CD4-positive, alpha-beta T cell treated with Interleukin-15 for 1 hour (primary cell): Measurements from ENCODE around the gene EYA4.

Experiments used
- DNase-seq: peaks from one replicate; pipeline ENCODE4 v3.0.0-alpha.2; 2020

The EYA4 gene

DNA sequence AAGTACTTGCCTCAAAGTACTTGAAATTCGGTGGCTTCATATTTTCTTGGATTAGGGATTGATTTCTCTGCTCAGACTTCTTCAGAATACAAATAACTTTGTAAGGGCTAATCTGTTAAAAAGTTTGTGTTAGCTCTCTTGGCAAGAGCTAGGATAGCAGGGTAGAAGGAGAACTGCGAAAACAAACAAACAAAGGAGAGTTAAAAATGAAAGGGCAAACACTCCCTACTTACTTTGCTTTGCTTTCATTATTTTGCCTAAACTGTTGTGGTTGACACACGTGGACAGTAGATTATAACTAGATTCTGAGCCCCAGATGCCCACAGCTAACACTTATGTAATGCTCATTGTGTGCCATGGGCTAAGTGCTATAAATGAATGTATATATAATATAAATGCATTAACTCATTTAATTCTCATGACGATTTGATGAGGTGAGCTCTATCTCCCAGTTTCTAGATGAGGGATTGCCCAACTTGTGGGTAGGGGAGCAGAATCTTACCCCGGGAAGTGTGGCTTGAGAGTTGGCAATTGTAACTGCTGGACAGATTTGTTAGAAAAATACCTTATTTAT, 48.7 kb downstream of the EYA4 start:
- no peak for DNase-seq

DNA sequence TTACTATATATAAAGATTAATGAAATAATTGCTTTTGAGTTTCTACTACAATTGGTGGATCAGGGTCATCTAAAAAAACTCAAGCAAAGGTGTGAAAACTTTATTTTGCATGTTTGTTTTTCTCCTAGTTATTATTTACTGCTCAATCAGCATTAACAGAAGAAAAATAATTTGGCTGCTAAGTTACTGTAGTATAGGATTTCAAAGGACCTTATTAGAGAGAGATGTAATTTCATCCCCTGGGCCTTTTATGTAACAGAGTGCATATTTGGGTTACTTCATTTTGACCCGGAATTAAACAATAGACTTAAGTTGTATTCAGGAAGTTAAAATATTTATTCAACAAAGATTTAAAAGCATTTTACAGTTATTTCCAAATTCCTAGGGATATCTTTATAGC, 49.8 kb downstream of the EYA4 start:
- no peak for DNase-seq

DNA sequence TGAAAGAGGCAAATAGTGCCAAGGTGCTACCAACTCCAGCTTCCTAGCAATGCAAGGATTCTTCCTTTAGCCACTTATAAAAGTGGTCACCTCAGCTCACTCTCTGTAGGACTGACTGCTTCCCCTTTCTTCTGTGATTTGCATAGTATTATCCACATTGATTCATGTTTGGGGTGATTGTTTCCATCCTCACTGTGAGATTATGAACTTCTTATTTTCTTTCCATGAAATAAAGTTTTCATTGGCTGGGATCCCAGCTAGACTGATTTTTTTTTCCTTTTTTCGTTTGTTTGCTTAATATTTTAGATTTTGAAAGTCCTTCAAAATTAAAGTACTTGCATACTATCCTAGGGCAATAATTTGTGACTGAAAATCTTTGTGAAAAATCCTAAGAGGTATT, 50.5 kb downstream of the EYA4 start:
- no peak for DNase-seq

DNA sequence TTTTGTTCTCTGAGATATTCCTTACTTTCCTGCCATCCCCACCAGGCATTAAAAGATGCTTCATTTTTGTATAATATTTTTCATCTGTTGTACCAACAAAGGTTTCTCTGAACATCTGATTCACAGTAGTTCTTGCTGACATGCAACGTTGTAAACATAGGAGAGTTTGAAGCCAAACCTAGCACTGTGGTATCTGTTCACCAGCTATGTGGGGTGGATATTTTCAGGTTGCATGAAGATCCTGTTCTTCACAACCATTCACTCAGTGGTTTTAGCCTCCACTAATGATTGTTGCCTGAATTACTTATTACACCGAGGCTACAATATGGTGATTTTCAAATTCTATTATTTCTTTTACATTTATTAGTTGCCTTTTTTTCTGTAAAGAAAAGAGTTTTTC, 56.5 kb downstream of the EYA4 start:
- no peak for DNase-seq

DNA sequence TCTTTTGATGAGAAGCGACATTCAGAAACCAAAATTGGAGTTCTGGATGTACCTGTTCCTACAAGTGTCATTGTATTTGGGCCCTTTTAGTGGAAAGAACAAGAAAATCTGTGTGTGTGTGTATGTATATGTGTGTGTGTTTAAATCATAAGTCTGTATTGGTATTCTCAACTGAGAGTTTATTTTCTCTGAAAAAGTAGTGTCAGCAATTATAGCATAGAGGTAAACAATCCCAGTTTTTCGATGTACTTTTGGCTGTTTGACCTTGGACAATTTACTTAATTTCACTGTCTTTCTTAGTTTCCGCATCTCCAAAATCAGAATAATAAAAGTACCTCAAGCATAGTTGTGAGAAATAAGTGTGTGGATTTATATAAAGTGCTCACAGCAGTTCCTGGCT, 57.2 kb downstream of the EYA4 start:
- DNase-seq: no peak

DNA sequence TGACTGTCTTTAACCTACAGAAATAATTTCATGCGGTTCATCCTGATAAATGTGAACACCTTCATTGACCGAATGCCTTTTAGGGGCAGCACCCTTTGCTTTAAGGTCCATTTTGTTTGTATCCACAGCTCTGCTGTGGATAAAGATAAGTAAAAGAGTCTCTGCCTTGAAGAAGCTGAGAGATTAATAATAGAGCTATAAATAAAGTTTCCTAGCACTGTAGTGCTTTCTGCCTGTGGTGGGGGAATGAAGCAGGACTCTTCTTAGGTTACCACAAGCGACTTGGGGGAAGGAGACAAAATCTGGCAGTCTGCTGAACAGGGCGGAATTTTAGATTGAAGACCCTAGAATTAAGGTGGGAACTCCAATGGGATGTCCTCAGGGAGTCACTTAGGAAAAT, 57.6 kb downstream of the EYA4 start:
- no peak for DNase-seq

DNA sequence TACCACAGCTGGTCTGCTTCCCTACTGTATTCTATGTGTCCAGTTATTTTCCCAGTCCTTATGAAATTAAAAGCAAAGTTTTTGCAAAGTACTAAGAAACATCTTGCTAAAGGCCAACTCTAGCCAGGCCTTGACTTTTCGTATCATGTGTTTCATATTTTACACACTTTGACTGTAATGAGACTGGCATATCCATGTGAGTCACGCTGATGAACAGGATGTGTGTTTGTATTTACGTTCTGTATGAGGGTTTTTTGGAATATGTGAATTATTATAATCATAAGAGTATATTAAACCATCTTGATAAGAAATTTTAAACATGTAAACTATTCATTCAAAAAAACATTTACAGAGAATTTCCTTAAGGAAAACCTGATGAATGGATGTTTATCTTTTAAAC, 59.7 kb downstream of the EYA4 start:
- DNase-seq: no peak

DNA sequence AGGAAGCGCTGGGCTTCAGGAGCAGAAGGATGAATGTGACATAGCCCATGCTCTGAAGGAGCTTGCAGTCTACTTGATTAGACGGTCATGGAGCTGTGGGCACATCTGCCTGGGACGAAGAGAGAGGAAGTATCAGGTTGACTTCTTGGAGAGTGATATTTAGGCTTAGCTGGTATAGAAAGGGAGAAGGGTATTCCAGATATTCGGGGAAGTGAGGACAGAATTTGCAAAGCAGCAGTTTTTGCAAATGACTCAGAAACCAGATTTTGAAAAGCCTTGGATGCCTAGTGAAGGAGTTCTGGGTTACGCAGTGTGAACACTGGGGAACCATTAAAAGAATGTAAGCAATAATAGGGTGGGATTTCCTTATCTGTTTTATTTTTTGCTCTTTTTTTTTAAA, 60.7 kb downstream of the EYA4 start:
- DNase-seq: no peak

DNA sequence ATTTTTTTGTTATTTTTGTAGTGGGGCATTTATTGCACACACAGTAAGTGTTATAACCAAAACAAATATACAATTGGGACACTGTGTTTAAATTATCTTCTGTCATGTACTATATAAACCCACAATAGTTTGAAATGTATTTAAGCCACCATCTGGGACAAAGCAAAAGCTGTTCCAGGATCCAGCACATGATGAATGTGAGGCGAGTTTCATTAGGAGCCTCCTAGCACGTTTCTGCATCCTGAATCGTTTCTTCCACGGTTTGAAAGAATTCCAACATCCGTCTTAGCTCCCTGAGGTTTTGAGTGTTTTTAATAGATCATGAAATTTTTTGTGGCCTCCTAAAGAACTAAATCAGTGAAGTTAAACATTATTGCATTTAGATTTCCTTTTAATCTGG, 65.8 kb downstream of the EYA4 start:
- DNase-seq: no peak

DNA sequence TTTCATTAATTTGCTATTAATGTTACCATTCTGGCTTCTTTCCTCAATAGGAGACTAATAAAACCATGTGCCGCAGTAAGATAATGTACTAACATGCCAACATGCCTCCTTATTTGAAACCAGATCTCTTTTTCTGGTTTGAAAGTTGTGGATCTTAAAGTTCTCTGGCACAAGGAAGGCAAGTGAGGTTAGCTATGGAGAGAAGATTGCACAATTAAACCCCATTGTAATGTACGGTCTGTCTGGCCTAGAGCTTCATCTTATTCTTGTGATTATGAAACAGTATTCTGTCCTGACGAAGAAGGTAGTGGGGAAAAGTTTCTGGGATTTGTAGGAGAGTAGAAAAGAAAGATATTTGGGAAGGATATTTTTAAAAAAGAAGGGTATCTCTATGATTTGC, 68.4 kb downstream of the EYA4 start:
- DNase-seq: no peak

DNA sequence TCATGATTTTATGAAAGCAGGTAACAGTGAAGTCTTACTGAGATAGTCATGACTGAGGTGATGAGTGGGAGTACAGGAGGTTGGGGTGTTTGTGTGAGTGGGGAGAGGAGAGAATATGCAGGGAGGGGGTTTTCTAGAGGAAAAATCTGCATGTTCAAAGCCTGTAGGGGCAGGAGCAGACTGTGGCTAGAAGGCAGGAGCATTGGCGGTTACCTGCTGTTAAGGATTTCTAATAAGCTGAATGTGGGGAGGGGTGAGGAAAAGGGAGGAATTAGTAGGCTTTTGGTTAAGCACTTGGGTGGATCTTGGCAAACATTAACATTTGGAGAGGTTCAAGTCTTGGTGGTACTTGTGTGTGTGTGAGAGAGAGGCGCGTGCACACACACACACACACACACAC, 70.8 kb downstream of the EYA4 start:
- no peak for DNase-seq

DNA sequence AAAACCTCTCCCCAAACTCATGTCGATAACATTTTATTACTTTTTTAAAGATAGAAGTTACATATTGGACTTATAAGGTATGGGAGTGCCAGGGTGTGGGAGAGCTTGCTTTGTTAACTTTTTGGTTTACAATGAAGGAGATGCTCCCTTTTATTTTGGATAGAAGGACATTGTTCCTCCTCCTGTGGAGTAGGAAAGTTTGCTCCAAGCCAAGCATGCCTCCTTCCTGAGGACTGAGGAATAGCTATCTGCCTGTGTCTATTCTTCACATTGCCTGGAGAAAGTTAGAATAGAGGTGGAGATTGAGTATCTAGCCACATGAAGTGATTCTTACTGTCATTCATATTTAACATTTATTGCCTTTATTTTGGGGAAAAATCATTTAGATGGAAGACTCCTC, 71.9 kb downstream of the EYA4 start:
- DNase-seq: no peak

DNA sequence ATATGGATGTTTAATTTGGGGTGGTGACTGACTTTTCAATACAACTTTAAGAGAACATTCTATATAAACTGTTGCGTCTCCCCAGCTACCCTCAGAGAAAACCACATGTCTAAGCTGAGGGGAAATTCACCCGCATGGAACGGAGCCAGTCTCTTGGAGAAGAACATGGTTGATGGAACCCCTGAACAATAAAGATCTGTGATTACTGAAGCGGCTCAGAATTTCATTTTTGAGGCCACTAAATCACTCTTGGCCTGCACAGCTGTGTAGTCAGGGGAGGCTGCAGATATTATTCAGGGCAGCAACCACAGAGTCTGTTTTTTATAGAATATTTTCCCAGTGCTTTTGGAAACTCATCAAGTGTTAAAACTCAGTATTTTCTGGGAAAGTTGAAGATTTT, 73.8 kb downstream of the EYA4 start:
- DNase-seq: no peak

DNA sequence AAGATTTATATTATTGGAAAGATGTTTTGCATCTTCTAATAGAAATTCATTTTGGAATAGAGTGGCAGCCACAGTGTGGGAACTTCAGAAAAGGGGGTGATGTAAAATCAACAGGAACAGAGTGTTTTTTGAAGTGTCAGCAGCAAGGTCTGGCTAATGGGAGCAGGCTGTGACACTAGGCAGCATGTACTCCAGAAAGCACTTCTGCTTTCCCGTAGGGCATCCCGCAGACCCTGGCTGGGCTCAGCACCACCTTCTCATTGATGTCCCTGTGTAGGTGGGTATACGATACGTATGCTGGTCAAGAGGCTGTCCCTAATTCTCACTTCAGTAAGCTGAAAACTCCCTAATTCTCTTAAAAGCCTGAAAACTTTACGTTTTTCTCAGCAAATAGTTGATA, 74.7 kb downstream of the EYA4 start:
- DNase-seq: no peak

DNA sequence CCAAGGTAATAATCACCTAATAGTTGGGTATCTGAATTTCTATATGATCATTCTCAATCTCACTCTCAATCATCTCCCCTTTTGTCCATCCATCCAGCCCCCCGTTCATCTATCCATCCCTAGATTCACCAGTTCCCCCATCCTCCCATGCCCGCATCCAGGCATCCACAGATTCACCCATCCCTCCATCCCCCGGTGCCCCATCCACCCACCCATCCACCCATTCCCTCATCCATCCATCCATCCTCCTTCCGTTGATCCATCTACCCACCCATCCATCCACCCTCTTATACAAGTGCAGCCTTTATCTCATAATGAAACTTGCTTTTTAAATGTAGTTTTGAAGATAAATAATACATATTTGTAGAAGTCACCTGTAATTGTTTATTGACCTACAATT, 76.5 kb downstream of the EYA4 start:
- DNase-seq: no peak

DNA sequence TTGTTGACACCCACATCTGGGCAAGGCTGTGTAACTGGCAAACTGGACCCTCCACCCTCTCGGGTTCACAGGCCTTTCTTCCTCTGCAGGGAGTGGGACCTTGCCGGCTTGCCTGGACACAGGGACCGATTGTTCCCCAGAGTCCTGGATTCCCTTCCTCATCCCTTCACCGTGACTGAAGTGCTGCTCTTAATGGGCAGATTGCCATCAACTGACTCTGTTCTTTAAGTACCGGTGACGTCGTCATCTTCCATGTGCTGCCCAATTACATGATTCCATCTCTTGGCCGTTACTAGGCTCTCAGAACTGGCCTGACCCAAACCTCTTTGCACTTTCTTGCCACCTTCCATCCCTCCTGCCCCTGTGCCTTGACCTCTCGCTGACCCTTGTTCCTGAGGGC, 85.4 kb downstream of the EYA4 start:
- no peak for DNase-seq

DNA sequence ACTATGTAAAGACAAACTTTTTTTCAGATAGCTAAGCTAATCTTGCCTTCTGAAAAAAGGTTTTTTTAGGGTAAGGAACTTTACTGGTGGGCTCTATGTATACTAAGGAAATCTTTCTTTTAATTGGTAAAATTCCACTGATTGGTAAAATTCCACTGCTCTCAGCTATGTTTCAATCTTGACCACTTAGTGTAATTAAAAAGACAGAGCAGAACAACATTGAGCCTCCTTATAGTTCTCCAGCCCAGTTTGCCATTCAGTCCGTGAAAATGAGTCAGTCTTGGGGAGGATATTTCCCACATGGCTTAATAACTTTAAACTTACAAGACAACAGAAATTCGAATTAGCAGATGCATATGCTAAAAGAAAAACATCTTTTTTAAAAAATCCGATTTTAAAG, 92.7 kb downstream of the EYA4 start:
- no peak for DNase-seq

DNA sequence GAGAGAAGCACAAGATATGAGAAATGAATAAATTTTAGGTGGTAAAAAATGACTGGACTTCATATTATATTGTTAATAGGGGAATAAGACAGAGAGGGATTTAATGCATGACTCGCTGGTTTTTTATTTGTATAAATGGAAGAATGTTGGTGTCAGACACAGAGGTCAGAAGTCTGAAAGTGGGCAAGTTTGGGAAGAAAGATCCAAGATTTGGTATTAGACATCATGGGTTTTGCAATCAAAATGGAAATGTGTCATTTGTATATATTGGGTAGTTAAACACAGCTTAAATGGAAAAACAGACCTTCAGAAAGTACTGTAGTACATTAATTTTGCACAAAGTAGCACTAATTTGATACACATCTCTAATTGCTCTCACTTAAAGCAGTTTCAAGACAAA, 96.2 kb downstream of the EYA4 start:
- DNase-seq: no peak

DNA sequence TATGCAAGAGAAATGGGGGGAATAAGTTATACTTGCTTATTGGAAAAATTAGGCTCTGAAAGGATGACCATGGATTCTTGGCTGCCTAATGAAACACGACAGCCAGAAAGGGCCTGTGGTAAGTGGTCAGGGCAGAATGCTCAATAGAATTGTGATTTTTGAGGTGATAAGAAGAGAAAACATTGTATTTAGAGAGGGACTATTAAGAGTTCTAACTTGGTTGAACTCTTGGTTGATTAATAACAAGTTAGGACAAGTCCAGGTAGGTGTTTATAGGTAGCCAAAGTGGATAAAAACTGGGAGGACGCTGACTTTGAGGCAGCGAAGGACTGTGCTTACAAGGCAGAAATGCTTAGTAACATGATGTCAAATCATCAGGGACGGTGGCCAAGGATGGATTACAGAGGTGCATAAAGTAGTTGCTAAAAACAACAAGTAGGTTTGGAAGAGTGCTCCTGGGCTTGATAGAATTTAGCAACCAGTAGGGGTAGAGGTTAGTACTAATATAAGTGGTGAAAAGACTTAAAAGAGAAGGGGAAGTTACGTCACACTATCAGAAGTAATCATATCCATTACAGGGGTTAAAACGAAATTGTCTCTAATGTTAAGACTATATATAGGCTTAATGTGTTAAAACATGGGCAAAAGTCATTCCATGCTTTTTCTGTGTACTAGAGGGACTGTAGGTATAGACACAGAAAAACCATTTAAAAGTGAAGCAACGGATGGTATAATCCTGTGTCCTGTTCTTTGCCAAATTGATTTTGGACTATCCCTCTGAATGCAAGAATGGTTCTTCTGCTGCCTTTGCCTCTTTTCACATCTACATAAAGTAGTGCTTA, 98.6 kb downstream of the EYA4 start:
- no peak for DNase-seq

DNA sequence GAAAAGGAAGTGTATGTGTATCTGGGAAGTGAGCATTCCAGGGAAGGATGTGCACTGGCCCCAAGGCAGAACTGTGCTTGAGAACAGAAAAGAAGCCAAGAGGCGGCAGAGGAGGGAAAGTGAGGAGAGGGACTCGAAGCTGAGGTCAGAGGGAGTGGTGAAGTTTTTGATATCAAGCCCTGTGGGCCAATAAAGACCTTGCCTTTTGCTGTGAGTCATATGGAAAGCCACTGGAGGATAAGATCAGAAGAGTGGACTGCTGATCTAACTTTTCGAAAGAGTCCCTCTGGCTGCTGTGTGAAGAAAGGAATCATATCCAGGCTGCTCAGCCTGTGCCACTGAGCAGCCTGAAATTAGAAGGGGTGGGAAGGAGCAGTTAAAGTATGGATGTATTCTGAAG, 99.4 kb downstream of the EYA4 start:
- no peak for DNase-seq

DNA sequence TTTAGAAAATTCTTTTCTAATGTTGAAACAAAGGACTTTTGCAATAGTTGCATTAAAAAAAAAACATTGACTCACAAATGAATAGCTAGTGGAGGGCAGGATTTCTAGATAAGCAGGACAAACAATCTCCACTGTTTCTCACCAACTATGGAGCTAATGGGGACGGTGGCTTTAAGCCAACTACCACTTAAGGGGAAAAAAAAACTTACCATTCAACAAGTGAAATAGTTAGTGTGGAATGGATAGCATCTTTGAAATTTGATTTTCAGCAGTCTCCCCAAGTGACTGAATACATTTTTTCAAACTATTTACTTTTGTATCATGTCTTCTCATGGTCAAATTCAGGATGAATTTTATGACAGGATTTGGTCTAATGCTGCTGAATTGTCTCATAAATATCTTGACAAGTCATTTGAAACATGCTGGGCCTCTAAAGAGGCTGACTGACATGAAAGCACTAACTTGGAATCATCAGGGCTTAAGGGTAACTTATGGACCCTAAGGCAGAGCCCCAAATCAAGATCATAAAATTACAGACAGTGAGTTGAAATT, 100.5 kb downstream of the EYA4 start:
- DNase-seq: no peak

DNA sequence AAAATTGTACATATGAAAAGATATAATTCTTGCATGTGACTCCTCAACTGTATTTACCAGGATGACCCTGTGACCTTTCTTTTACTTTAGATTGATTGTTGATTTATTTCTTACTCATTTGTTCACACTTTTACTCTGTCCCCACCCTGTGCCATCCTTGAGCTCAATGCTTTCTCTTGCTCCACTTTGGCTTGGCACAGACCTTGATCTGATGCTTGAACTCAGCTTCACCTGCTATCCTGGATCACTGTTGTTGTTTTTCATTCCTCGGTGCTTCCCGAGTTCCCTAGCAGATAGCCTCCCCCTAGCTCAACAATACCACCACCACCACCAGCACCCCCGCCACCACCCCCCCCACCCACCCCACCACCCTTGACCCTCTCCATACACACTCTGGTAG, 102.1 kb downstream of the EYA4 start:
- DNase-seq: no peak

DNA sequence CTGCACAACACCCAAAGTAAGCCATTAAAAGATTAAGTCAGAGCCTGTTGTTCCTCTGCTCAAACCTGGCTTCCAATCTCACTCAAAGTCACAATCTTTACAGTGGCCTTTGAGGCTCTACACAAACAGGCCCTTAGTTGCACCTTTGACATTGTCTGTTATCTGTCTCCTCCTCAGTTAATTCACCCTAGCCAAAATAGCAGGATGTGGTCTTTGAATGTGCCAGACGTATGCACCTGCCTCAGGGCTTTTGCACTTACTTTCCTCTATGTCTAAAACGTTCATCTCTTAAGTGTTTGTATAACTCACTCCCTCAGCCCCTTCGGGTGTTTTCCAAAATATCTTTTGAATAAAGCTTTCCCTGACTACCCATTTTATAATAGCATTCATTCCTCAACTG, 107.7 kb downstream of the EYA4 start:
- DNase-seq: no peak

DNA sequence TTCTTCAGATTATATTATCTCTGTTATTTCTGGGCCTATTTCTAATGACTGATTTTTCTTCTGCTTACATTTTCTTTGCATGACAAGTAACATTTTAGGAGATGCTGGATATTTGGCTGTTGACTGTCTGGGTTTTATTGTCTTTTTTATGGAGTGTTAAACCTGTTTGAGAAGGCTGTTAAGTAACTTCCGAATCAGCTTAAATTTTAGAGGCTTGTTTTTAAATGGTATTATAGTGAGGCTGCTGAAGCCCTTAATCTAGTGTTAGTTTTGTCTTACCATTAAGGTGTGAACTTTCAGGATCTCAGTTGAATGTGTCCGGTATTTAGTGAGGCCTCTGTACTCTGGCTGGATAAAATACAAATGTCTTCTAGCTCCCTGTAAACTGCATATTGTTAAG, 109.8 kb downstream of the EYA4 start:
- no peak for DNase-seq

DNA sequence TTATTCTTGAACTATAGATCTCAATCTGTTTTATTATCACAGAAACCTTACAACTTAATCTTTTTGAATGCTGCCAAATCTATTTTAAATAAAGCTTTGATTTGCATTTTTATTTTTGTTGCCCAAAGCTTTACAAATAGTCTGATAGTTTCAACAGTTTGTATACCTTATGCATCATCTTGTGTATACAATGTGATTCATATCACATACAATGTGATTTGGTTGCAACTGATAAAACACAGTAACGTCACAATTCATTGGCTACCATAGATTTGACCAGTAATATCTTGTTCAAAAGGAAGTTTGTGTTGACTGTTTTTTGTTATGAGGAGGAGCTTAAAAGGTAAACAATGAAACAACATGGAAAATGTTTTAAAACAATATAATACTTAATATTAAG, 110.9 kb downstream of the EYA4 start:
- DNase-seq: no peak
